Thyroid gland (tissue), 4 donors: ENCODE measurements around the gene F8.

ENCODE experiments used
- POLR2A ChIP-seq, 2 donors: fragments of 450-650 bp; IDR thresholded peaks; one replicate each; pipeline ENCODE4 v1.6.1; 2017; ENCODE audit warnings: antibody characterized with exemption in 2 of 2, mild to moderate bottlenecking in 2 of 2, moderate library complexity in 1 of 2
- TF ChIP-seq, protein P1 (sequence below), 6 experiments: fragments of 200-600 bp in 3 of 6; fragments of 450-650 bp in 3 of 6; sonication (generic) in 3 of 6; IDR thresholded peaks; one replicate each; pipeline ENCODE4 v1.5.1; 2016 to 2019; ENCODE audit warnings: antibody characterized with exemption in 6 of 6, mild to moderate bottlenecking in 2 of 6, inconsistent platforms in 1 of 6, moderate library complexity in 1 of 6

- TF ChIP-seq, protein P1, sequence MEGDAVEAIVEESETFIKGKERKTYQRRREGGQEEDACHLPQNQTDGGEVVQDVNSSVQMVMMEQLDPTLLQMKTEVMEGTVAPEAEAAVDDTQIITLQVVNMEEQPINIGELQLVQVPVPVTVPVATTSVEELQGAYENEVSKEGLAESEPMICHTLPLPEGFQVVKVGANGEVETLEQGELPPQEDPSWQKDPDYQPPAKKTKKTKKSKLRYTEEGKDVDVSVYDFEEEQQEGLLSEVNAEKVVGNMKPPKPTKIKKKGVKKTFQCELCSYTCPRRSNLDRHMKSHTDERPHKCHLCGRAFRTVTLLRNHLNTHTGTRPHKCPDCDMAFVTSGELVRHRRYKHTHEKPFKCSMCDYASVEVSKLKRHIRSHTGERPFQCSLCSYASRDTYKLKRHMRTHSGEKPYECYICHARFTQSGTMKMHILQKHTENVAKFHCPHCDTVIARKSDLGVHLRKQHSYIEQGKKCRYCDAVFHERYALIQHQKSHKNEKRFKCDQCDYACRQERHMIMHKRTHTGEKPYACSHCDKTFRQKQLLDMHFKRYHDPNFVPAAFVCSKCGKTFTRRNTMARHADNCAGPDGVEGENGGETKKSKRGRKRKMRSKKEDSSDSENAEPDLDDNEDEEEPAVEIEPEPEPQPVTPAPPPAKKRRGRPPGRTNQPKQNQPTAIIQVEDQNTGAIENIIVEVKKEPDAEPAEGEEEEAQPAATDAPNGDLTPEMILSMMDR (IDR thresholded peaks at IDR 0.05), result no peak
- peak in 1 of 2 donors; percentile 61 for TF ChIP-seq POLR2A (IDR thresholded peaks at IDR 0.05)
These were observed 217.4 kb downstream of the F8 start, which contains the start of gene MPP1 for GRCh38 chrX:154804957-154805695.
